Measurements from ENCODE around the gene TSPYL2.

- no peak for TF ChIP-seq TAF1 (IDR thresholded peaks at IDR 0.05; ENCODE audit: low read depth)
- TF ChIP-seq FOXM1 (IDR thresholded peaks at IDR 0.05; ENCODE audit: borderline replicate concordance, low read depth) = no peak
- no peak for TF ChIP-seq USF1 (IDR thresholded peaks at IDR 0.05)
- no peak for TF ChIP-seq ZBTB7A (IDR thresholded peaks at IDR 0.05; ENCODE audit: low read depth)
- TF ChIP-seq RAD21 (IDR thresholded peaks at IDR 0.05; ENCODE audit: low read depth) = no peak
Measured at GRCh38 chrX:53044995-53045394, 37.2 kb upstream of the TSPYL2 start.

Measured in Ishikawa (cell line).